ENCODE measurements around the gene CFAP77.
A peak's percentile ranks its signal among the peaks of the same experiment; 100 is the strongest.

CFAP77 gene

GRCh38 chr9:132596200-132596599 lies 186.2 kb downstream of the CFAP77 start:
- no peak for DNase-seq (ENCODE audit: low read depth in 2 of 2)

- DNase-seq (ENCODE audit: low read depth in 2 of 2): no peak
These were observed 187.2 kb downstream of the CFAP77 start for GRCh38 chr9:132597073-132597775.

GRCh38 chr9:132600326-132600984 lies 190.4 kb downstream of the CFAP77 start:
- DNase-seq (ENCODE audit: low read depth in 2 of 2): no peak

GRCh38 chr9:132602207-132602606 lies 192.2 kb downstream of the CFAP77 start:
- no peak for DNase-seq (ENCODE audit: low read depth in 2 of 2)

GRCh38 chr9:132605387-132605786 lies 195.4 kb downstream of the CFAP77 start:
- no peak for DNase-seq (ENCODE audit: low read depth in 2 of 2)

- no peak for DNase-seq (ENCODE audit: low read depth in 2 of 2)
These were observed 196.1 kb downstream of the CFAP77 start for GRCh38 chr9:132606066-132606465.

GRCh38 chr9:132609184-132609583 lies 199.2 kb downstream of the CFAP77 start:
- no peak for DNase-seq (ENCODE audit: low read depth in 2 of 2)

- peak; percentile 72 to 73 for DNase-seq (ENCODE audit: low read depth in 2 of 2)
These were observed 199.8 kb downstream of the CFAP77 start for GRCh38 chr9:132609829-132610228.

- no peak for DNase-seq (ENCODE audit: low read depth in 2 of 2)
These were observed 200.7 kb downstream of the CFAP77 start for GRCh38 chr9:132610661-132611060.

- no peak for DNase-seq (ENCODE audit: low read depth in 2 of 2)
These were observed 204.3 kb downstream of the CFAP77 start for GRCh38 chr9:132614324-132614723.

GRCh38 chr9:132615774-132616173 lies 205.8 kb downstream of the CFAP77 start:
- no peak for DNase-seq (ENCODE audit: low read depth in 2 of 2)

- no peak for DNase-seq (ENCODE audit: low read depth in 2 of 2)
These were observed 206.7 kb downstream of the CFAP77 start for GRCh38 chr9:132616725-132617124.

- peak in 1 of 2 experiments; percentile 14 for DNase-seq (ENCODE audit: low read depth in 2 of 2)
These were observed 212.1 kb downstream of the CFAP77 start for GRCh38 chr9:132622159-132622558.
